OCI-LY1 (cell line): ENCODE data around the gene MTNR1A.

Source experiments
- EZH2 ChIP-seq: fragments of 200-600 bp; sonication (generic), shearing (Covaris generic); IDR thresholded peaks from 2 replicates; pipeline ENCODE4 v1.8.0; 2017; ENCODE audit warnings: borderline replicate concordance, mixed run types, mild to moderate bottlenecking, antibody characterized with exemption, low read length, moderate library complexity, mixed read lengths
- TF ChIP-seq, protein P1 (sequence below): fragments of 200-600 bp; sonication (generic), shearing (Covaris generic); IDR thresholded peaks from 2 replicates; pipeline ENCODE4 v1.5.1; 2017; ENCODE audit warnings: mild to moderate bottlenecking, antibody characterized with exemption, low read length, moderate library complexity, mixed read lengths

GRCh38 chr4:186604124-186604807, 48.9 kb upstream of the MTNR1A start:
- TF ChIP-seq, protein P1, sequence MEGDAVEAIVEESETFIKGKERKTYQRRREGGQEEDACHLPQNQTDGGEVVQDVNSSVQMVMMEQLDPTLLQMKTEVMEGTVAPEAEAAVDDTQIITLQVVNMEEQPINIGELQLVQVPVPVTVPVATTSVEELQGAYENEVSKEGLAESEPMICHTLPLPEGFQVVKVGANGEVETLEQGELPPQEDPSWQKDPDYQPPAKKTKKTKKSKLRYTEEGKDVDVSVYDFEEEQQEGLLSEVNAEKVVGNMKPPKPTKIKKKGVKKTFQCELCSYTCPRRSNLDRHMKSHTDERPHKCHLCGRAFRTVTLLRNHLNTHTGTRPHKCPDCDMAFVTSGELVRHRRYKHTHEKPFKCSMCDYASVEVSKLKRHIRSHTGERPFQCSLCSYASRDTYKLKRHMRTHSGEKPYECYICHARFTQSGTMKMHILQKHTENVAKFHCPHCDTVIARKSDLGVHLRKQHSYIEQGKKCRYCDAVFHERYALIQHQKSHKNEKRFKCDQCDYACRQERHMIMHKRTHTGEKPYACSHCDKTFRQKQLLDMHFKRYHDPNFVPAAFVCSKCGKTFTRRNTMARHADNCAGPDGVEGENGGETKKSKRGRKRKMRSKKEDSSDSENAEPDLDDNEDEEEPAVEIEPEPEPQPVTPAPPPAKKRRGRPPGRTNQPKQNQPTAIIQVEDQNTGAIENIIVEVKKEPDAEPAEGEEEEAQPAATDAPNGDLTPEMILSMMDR: no peak
- no peak for TF ChIP-seq EZH2
